Amniotic stem cell (primary cell): ENCODE data around the gene AP3S2.
"Not testable (repeated sequence)": the region's sequence is repeated elsewhere in the genome, so short reads cannot be mapped to it uniquely, and the experiment has no call there.

Experiments
- DNase-seq: peaks from one replicate; lab custom pipeline; 2025; lab: John Stamatoyannopoulos, UW

Gene AP3S2

DNA sequence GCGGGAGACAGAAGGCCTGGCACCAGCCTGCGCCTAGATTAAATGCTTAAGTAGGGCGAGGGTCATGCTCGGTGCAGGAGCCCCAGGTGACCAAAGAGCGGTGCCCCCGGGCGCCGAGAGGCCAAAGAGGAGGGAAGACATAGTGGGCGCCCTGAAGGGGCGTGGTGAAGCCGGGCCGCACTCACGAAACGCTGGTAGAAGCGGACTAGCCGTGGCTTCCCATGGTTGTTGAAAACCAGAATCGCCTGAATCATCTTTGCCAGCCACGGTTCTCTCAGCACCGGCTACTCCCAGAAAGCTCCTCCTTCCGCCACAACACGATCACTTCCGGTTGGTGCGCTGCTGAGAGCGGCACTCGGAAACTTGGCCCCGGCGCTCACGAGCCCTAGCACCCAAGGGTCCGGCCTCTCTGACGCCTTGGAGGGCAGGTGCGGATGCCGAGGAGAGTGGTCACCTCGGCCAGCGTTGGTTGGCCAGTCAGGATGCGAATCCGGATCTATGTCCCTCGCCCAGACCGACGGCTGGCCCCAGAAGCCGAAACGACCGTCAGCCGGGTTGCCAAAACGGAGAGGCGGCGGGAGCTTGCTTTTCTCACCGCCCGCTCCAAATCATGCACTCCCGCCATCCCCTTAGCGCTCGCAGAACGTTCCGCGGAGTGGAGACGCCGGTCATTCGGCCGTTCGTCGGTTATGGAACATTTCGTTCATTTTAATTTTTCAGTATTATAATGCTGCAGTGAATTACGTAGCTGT lies at the start of gene AP3S2:
Gene AP3S2 (minus strand): TSS at position 299 of the 752 bp plus-strand sequence. CDS start 45 bp downstream, at position 254.
- DNase-seq, result peak; percentile 88

DNA sequence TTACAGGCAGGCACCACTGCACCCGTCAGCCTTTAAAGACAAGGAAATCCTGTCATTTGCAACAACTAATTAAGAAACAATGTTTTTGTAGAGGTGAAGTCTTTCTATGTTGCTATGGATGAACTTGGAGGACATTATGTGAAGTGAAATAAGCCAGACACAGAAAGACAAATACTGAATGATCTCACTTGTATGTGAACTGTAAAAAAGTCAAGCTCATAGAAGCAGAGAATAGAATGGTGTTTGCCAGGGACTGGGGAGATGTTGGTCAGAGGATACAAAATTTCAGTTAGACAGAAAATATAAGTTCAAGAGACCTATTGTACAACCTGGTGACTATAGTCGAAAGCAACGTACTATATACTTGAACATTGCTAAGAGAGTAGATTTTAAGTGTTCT lies 46.1 kb upstream of the AP3S2 start:
- no peak for DNase-seq

DNA sequence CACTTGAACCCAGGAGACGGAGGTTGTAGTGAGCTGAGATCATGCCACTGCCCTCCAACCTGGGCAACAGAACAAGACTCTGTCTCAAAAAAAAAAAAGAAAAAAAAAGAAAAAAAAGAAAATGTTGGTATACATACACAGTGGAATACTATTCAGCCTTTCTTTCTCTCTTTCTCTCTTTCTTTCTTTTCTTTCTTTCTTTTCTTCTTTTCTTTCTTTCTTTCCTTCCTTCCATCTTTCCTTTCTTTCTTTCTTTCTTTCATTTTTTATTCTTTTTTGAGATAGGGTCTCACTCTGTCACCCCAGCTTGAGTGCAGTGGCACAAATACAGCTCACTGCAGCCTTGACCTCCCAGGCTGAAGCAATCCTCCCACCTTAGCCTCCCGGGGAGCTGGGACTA lies 45.6 kb upstream of the AP3S2 start:
- not testable (repeated sequence) for DNase-seq

DNA sequence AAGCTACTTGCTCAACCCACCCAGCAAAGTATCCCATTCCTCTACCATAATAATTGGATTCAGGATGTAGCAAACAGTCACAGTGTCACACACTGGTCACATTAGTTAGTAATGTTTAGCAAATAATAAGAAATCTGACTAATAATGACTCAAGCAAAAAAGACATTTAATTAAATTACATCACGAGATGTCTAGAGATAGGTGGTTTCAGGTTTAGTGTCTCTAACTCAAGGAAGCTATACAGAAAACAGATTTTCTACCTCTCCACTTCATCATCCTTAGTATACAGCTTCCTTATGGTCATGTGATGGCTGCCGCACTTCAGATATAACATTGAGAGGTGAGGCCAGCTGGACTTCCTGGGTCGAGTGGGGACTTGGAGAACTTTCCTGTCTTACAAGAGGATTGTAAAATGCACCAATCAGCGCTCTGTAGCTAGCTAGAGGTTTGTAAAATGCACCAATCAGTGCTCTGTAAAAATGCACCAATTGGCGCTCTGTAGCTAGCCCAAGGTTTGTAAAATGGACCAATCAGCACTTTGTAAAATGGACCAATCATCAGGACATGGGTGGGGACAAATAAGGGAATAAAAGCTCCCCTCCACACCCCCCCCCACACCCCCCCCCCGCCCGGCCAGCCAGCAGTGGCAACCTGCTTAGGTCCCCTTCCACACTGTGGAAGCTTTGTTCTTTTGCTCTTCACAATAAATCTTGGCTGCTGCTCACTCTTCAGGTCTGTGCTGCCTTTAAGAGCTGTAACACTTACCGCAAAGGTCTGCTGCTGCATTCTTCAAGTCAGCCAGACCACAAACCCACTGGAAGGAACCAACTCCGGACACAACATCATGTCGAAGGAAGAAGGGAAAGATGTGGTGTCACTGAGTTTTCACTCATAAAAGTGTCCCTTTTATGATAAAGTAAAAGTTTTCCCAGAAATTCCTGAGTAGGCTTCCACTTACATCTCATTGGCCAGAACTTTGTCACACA lies 43.9 kb upstream of the AP3S2 start:
- no peak for DNase-seq

DNA sequence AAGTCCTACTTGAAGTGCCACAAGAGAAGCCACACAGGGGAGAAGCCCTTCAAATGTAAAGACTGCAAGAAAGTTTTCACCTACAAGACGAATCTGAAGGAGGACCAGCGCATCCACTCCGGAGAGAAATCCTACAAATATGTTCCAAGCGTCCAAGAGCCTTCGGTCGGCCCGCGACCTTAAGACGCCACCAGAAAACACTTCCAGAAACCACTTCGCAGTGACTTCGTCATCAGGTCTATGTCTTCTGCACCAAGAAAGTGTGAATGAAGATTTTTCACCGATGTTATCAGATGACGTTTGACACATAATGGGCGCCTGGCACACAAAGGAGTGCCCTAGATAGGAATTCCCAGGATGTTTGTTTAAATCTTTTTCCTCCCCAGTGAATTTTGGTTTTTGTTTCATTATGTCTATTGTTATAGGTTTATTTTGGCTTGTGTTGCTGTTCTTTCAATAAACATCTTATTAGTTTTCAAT lies 43.0 kb upstream of the AP3S2 start:
- no peak for DNase-seq

DNA sequence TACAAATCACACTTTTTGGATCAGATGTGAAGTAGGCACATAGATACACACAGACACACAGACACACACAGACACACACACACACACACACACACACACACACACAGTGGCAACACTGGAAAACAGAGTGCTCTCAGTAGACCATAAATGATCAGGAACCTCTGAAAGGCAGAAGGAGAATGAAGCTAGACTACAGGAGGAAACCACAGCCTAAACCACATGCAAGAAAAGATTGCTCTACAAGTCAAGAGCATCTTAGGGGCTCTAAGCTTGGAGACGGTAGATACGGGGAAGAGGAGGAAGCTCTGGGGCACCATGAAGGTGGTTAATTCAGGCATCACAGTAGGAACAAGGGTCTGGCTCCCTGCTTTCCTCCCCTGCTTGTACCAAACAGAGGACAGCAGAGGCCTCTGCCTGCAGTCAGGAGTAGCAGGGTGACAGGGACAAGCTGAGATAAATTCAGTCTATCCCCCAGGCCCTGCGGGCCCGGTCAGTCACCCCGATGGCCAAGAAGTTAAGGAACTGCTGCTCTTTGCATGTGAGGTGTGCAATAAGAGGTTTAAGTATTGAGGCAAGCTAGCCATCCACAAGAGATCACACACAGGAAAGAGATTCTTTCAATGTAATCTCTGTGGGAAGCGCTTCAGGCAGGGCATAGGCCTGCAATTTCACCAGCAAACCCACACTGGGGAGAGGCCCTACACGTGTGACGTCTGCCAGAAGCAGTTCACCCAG lies 42.4 kb upstream of the AP3S2 start:
- DNase-seq, result no peak

DNA sequence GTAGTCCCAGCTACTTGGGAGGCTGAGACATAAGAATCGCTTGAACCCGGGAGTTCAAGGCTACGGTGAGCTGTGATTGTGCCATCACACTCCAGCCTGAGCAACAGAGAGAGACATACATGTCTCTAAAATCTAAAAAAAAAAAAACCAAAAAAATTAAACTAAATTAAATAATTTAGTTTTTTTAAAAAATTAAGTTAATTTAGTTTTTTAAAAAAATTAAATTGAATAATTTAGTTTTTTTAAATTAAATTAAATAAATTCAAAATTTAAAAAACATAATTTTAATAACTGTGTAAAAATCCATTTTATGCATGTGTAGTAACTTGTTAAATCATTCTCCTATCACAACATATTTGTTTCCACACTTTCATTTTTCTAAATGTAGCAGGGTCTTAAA lies 39.1 kb upstream of the AP3S2 start:
- DNase-seq, result no peak

DNA sequence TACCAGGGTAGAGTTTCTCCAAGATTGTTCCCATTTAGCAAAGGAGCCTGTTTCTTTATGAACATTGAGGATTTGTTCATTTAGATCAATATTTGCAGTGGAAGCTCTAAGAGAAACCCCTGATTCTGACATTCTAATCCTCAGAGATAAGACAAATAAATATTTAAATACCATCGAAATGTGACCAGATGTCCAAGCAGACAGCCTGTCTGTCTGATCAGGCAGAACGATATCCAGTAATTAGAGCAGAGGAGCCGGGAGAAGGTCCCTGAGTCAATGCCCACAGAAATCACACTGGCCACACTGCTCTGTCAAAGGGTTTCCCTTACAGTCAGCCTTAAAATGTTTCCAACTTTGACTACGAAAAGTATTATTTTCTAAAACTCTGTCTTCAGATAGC lies 34.6 kb upstream of the AP3S2 start:
- no peak for DNase-seq

DNA sequence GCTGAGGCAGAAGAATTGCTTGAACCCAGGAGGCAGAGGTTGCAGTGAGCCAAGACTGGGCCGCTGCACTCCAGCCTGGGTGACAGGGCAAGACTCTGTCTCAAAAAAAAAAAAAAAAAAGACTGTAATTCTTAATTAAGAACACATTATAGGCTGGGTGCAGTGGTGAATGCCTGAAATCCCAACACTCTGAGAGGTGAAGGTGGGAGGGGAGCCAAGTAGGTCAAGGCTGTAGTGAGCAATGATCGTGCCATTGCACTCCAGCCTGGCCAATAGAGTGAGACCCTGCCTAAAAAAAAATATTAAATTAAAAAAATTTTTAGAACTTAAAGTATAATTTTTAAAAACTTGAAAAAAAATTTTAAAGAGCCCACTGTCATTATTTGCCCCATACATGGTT lies 32.4 kb upstream of the AP3S2 start:
- no peak for DNase-seq

DNA sequence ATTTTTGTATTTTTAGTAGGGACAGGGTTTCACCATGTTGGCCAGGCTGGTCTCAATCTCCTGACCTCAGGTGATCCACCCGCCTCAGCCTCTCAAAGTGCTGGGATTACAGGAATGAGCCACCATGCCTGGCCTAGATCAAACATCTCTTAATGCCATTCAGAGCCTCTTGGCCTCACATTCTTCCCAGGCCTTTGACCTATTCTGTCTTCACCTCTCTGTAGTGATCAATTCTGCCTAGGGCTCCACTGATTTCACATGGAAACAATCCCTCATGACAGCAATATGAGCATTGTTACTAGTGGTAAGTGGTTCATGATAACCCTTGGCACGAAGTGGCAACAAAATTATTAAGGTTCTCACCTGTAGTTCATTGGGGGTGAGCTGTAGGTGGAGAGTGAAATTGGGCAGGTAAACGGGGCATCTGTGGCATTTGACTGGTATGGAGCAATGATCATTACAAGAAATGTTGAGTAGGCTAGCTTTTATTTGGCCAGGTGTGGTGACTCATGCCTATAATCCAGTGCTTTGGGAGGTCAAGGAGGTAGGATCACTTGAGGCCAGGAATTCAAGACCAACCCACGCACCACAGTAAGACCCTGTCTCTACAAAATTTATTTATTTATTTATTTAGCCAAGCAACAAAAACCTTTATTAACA lies 23.8 kb upstream of the AP3S2 start:
- DNase-seq, result no peak

DNA sequence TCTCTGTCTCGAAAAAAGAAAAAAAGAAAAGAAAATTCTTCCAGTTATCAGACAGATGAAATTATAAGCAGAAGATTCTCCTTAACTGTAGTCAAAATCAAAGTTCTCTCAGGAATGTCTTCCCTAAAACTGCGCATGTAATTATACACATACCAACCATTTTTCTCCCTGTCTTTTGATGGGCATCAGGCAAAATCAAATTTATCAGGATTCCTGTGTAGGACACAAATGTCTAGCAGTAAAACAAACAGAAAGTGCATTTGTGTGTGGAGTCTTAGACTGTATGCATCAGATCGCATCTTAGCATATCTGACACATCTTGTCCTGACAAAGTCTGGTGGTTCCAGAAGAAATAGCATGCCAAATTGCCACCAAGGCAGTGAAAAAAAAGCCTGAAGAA lies 22.9 kb upstream of the AP3S2 start:
- DNase-seq, result no peak

DNA sequence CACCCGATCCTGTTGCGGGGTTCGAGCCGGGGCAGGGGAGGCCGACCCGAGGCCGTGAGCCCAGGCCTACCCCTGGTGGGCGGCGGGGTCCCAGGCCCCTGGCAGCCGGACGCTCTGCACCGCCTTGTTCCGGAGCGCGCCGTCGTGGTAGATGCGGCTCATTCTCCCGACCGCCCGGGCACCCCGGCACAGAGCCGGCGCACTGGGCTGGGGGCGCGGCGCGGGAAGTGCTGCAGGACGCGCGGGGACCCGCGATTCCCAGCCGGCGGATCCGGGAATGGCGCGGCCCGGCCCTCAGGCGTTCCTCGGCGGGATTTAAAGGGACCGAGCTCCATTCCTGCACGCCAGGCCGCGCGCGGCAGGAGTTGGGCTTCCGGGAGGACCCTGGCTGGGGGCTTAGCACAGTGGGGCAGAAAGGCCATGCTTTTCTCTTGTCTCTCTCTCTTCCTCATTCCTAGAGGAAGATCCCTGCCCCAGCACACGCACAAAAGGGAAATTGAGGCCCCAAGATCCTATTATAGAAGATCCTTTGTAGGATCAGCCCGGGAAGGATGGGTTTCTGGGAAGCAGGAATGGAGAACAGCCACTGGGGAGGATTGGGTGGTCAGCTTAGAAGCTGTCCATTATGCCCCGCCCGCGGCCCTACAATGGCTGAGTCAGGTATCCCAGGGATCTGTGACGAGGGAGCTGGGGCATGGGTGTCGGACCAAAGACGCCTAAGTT lies 19.0 kb upstream of the AP3S2 start, which contains the start of gene ARPIN:
Gene ARPIN (minus strand): TSS at position 279 of the 723 bp plus-strand sequence. CDS start 117 bp downstream, at position 162.
- DNase-seq, result no peak

DNA sequence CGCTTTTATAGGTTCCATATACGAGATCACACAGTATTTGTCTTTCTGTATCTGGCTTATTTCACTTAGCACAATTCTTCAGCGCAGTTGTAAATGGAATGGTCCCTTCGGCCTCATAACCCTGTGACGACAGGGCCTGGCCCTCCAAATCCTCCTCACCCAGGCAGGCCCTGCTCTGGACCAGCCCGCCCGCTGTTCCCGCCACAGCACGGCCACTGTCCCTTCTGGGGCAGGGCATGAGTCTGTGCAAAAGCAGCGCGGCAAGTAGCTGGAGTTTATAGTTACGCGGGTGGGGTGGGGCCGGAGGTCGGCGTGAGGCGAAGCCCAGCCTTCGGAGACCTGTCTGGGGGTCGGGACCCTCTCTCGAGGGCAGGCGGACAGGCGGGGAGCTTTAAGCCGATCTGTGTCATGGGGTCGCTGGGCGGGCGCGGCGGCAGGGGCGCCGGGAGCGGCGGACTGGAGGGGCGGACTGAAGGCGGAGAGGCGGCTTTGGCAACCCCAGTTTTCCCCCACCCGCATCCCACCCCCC lies 18.4 kb upstream of the AP3S2 start:
- DNase-seq, result no peak

DNA sequence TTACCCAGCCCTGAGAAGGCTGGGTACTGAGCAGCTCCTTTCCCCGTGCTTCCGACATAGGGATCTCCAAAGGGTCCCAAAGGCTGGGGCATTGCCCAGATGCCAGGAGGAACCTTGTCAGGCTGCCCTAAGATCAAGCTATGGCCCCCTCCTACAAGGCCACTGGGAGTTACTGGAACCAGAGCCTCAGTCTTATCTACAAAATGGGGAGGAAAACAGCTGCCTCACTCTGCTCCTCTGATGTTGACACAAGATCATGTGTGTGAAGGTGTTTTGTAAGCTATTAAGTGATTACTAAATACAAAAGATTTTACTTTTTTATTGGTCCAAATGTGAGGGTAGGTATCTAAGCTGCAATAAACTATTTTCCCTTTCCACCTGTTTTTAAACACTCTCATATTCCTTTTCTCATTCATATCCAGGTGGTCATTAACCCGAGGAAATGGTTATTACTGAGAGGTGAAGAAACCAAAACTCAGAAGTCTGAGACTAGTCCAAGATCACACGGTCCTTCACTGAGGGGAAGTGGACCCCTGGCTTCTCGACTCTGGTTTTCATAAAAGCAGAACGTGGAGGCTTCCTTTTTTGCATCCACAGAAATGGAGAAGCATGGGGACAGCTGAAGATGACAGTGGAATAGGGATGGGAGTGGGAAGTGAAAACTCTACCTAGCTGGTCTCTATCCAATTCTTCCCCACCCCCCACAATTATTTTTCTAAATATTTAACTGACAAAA lies 17.3 kb upstream of the AP3S2 start:
- DNase-seq, result no peak

DNA sequence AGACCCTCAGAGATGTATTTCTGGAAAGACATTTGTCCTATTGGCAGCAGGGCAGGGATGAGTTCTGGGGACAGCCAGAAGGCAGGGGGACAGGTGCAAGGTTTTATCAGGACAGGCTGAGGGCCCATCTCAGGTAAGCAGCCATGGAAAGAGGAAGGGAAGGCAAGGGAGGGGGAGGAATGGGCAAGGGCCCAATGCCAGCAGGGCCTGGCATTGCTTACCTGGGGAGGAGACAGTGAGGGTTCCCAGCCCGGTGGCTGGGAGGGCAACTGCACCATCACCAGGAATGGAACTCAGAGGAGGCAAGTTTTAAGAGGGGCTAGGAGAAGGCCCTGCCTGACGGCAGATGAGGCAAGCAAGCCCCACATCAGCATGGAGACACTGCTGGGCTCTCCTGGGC lies 15.8 kb upstream of the AP3S2 start:
- DNase-seq, result no peak

DNA sequence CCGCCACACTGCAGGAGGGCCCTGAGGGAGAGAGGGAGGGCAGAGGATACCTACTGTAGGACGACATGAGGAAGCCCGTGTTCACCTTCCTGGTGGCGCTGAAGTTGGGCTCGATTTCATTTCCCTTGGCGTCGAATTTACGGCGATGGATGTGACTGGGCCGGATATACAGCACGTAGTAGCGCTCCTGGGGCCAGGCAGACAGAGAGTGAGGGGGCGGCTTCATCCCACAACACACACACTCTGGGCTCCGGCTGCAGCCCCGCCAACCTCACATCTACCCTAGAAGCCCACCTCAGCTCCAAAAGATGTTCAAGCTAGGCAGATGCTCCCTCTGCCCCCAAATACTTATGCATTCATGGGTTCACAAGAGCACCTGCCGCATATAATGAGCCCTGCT lies 14.4 kb upstream of the AP3S2 start:
- DNase-seq, result no peak

DNA sequence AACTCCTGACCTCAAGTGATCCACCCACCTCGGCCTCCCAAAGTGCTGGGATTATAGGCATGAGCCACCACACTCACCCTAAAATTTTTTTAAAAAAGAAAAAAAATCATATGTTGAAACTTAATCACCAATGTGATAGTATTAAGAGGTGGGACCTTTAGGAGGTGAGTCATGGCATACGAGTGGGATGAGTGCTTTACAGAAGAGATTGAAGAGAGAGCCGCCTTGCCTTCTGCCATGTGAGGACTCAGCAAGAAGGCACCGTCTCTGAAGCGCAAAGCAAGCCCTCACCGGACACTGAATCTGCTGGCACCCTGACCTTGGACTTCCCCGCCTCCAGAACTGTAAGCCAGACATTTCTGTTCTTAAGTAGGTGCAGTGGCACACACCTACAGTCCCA lies 13.5 kb upstream of the AP3S2 start:
- no peak for DNase-seq

DNA sequence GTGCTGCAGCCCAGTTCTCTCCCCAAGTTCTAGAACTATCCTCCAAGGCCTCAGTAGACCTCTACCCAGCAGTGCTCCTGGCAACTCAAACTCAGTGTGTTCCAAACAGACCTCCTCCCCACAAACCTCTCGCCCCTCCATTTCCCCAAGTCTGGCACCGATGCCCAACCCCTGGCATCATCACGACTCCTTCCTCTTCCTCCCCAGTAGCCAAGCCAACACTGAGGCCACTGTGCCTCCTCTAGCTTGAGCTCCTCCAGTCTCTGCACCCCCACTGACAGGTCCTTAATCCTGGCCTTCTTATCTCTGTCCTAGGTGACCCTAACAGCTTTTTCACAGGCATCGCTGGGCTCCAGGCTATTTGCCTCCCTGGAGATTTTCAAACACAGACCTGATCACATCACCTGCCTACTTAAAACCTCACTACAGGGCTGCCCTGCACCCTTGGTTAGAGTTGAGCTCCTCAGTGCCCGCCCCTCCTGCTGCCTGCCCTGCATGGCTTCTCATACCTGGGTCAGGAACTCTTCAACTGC lies 12.1 kb upstream of the AP3S2 start:
- no peak for DNase-seq

DNA sequence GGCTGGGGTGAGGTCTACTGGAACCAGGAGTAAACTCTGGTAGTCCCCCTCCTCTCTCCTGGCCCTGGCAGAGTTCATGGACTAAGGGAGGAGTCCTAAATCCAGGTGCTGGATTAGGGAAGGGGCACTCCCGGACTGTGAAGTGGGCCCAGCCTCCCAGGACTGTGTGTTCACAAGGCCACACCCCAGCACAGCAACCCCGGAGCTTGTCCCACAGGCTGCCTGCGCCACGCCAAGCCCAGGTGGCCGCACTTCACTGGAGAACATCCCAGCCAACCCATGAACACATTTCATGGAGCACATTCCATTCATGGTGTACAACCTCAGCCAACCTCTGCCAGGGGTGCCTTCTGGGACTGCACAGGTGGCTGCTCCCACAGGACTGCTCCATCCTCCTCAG lies 10.7 kb upstream of the AP3S2 start:
- DNase-seq, result no peak

DNA sequence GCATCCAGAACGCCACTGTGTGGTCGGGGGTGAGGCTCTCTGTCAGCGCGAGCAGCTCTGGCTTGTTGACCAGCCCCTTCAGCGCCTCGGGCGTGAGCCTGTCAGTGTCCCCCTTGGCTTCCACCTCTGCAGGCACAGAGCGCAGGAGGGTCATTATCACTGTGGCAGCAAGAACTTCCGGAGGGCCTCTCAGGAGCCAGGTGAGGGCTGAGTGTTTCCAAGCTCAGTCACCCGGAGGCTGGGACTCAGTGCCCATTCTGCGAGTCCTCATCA lies 10.0 kb upstream of the AP3S2 start:
- no peak for DNase-seq
